Karpas-422 (cell line): ENCODE data around the gene CENATAC. TPM values are rescaled to one million over a fixed set of nuclear protein-coding genes. Genes with fewer than 3 reads are reported as not detected.
"Not testable (repeated sequence)": the region's sequence is repeated elsewhere in the genome, so short reads cannot be mapped to it uniquely, and the experiment has no call there.

Experiments
- DNase-seq: peaks from one replicate; pipeline ENCODE4 v3.0.0-alpha.2; 2015
- H2AFZ ChIP-seq: fragments of 200-600 bp; sonication (generic); 2 replicates; pipeline ENCODE4 v1.6.1; 2014; ENCODE audit warnings: antibody characterized with exemption, low read length, mixed read lengths
- H3K27ac ChIP-seq: fragments of 200-600 bp; sonication (generic); 2 replicates; pipeline ENCODE4 v1.5.1; 2014; ENCODE audit warnings: mild to moderate bottlenecking, low read length, moderate library complexity
- H3K27me3 ChIP-seq: fragments of 200-600 bp; sonication (generic); 2 replicates; pipeline ENCODE4 v1.6.1; 2014; ENCODE audit warnings: low read length, mixed read lengths
- H3K36me3 ChIP-seq: fragments of 200-600 bp; sonication (generic); 2 replicates; pipeline ENCODE4 v1.6.1; 2014; ENCODE audit warnings: low read length, mixed read lengths; ENCODE audit not compliant: insufficient read depth
- H3K4me1 ChIP-seq: fragments of 200-600 bp; sonication (generic); 2 replicates; pipeline ENCODE4 v1.6.1; 2014; ENCODE audit warnings: mild to moderate bottlenecking, low read length, mixed read lengths
- H3K4me2 ChIP-seq: fragments of 200-600 bp; sonication (generic); 2 replicates; pipeline ENCODE4 v1.6.1; 2014; ENCODE audit warnings: low read length, low read depth, mild to moderate bottlenecking; ENCODE audit not compliant: poor library complexity, severe bottlenecking
- H3K4me3 ChIP-seq: fragments of 200-600 bp; sonication (generic); 2 replicates; pipeline ENCODE4 v1.5.1; 2014; ENCODE audit warnings: mild to moderate bottlenecking, antibody characterized with exemption, low read length, mixed read lengths
- H3K79me2 ChIP-seq: fragments of 200-600 bp; sonication (generic); 2 replicates; pipeline ENCODE4 v1.6.1; 2014; ENCODE audit warnings: mild to moderate bottlenecking, low read length, mixed read lengths
- H3K9ac ChIP-seq: fragments of 200-600 bp; sonication (generic); 2 replicates; pipeline ENCODE4 v1.6.0; 2014; ENCODE audit warnings: low read length
- H3K9me2 ChIP-seq: fragments of 200-600 bp; sonication (generic), shearing (Covaris generic); replicated peaks from 2 replicates; pipeline ENCODE4 v1.6.0; 2014; ENCODE audit warnings: mild to moderate bottlenecking, low read length, moderate library complexity; ENCODE audit not compliant: insufficient read depth
- H3K9me3 ChIP-seq: fragments of 300-700, 200-600 bp; sonication (generic); 2 replicates; pipeline ENCODE4 v1.6.1; 2014; ENCODE audit warnings: low read length, mixed read lengths
- H4K20me1 ChIP-seq: fragments of 200-600 bp; sonication (generic); 2 replicates; pipeline ENCODE4 v1.6.1; 2014; ENCODE audit warnings: mild to moderate bottlenecking, antibody characterized with exemption, low read length, low read depth; ENCODE audit not compliant: insufficient read depth
- total RNA-seq: library from RNA; depleted of rRNA; stranded (reverse); fragments of >200 nt; shearing (Covaris generic); gene quantifications from 2 replicates; pipeline ENCODE4 v1.2.3, GENCODE V29; 2014; ENCODE audit warnings: low replicate concordance

CENATAC gene
- total RNA-seq, 1 experiment from 2014 or later: 14.2 TPM

GRCh38 chr11:118984337-118984736 is 13.6 kb upstream of the CENATAC start:
- not testable (repeated sequence) for H3K27ac ChIP-seq, H2AFZ ChIP-seq, H3K9me3 ChIP-seq

GRCh38 chr11:118984825-118985224 is 13.1 kb upstream of the CENATAC start:
- H3K9me3 ChIP-seq: no peaks in the 10 kb centered on the region
- H3K27ac ChIP-seq: no peak overlapping the region
- H3K4me3 ChIP-seq: no peak overlapping the region
- H3K4me2 ChIP-seq: no peak overlapping the region
- DNase-seq: no peak
- H3K9ac ChIP-seq: no peak overlapping the region
- H2AFZ ChIP-seq: no peak overlapping the region
- H3K27me3 ChIP-seq: no peaks in the 10 kb centered on the region
- H3K36me3 ChIP-seq: no peaks in the 10 kb centered on the region
- H3K4me1 ChIP-seq: no peaks in the 10 kb centered on the region
- no peaks in the 10 kb centered on the region for H4K20me1 ChIP-seq
- no peaks in the 10 kb centered on the region for H3K79me2 ChIP-seq
- no peaks in the 10 kb centered on the region for H3K9me2 ChIP-seq

More at GRCh38 chr11:118984337-118984736, 13.6 kb upstream of the CENATAC start:
- not testable (repeated sequence) for H3K79me2 ChIP-seq, H3K9me2 ChIP-seq, H4K20me1 ChIP-seq, H3K9ac ChIP-seq, H3K4me1 ChIP-seq, H3K27me3 ChIP-seq, H3K36me3 ChIP-seq, H3K4me3 ChIP-seq, DNase-seq, H3K4me2 ChIP-seq

- Histone ChIP-seq H3K9me2 (no peaks in the 10 kb centered on the region), H3K4me3 (no peak overlapping the region), H3K79me2 (no peaks in the 10 kb centered on the region), H2AFZ (no peak overlapping the region), H3K27ac (no peak overlapping the region), H3K36me3 (no peaks in the 10 kb centered on the region), H3K9ac (no peak overlapping the region), H4K20me1 (no peaks in the 10 kb centered on the region), H3K4me1 (no peaks in the 10 kb centered on the region), H3K27me3 (no peaks in the 10 kb centered on the region), H3K4me2 (no peak overlapping the region), H3K9me3 (no peaks in the 10 kb centered on the region)
- DNase-seq: no peak
These were observed 9.7 kb upstream of the CENATAC start for GRCh38 chr11:118988280-118988679.

- not testable (repeated sequence) for H3K9me2 ChIP-seq, H2AFZ ChIP-seq, H3K9me3 ChIP-seq, H3K27ac ChIP-seq, H3K4me1 ChIP-seq, H3K79me2 ChIP-seq, H3K36me3 ChIP-seq, DNase-seq, H4K20me1 ChIP-seq, H3K4me2 ChIP-seq, H3K27me3 ChIP-seq, H3K9ac ChIP-seq, H3K4me3 ChIP-seq
These were observed 6.4 kb upstream of the CENATAC start for GRCh38 chr11:118991486-118992038.

GRCh38 chr11:118996926-118997626 is 862 bp upstream of the CENATAC start:
- Histone ChIP-seq H3K9me2 (no peaks in the 10 kb centered on the region), H3K27ac (peak overlapping the region; percentile 26; the same call in 1 of the 2 replicates), H3K79me2 (peaks cover 33% of the 10 kb centered on the region), H2AFZ (peak overlapping the region; percentile 63), H3K4me2 (peak overlapping the region; percentile 80), H3K36me3 (no peaks in the 10 kb centered on the region), H3K27me3 (no peaks in the 10 kb centered on the region), H3K9ac (peak overlapping the region; percentile 80), H4K20me1 (no peaks in the 10 kb centered on the region), H3K4me1 (peaks cover 11% of the 10 kb centered on the region), H3K9me3 (no peaks in the 10 kb centered on the region), H3K4me3 (peak overlapping the region; percentile 83)
- DNase-seq: peak; percentile 56

- peaks cover 33% of the 10 kb centered on the region for H3K79me2 ChIP-seq
- no peaks in the 10 kb centered on the region for H3K27me3 ChIP-seq
These were observed 415 bp downstream of the CENATAC start for GRCh38 chr11:118998388-118998717.

GRCh38 chr11:118998822-118999221 is 884 bp downstream of the CENATAC start:
- Histone ChIP-seq H3K36me3 (no peaks in the 10 kb centered on the region), H3K4me1 (peaks cover 11% of the 10 kb centered on the region), H3K4me3 (peak overlapping the region; percentile 83), H3K9me2 (no peaks in the 10 kb centered on the region), H2AFZ (no peak overlapping the region), H3K27ac (no peak overlapping the region), H3K9me3 (no peaks in the 10 kb centered on the region), H3K27me3 (no peaks in the 10 kb centered on the region), H3K79me2 (peaks cover 33% of the 10 kb centered on the region), H4K20me1 (no peaks in the 10 kb centered on the region), H3K4me2 (peak overlapping the region; percentile 80), H3K9ac (peak overlapping the region; percentile 80)
- DNase-seq: no peak

More at GRCh38 chr11:118998388-118998717, 415 bp downstream of the CENATAC start:
- Histone ChIP-seq H3K9ac (peak overlapping the region; percentile 80), H3K9me3 (no peaks in the 10 kb centered on the region), H3K4me2 (peak overlapping the region; percentile 80), H3K4me3 (peak overlapping the region; percentile 83), H4K20me1 (no peaks in the 10 kb centered on the region), H3K4me1 (peaks cover 11% of the 10 kb centered on the region), H3K36me3 (no peaks in the 10 kb centered on the region), H3K9me2 (no peaks in the 10 kb centered on the region), H3K27ac (no peak overlapping the region), H2AFZ (no peak overlapping the region)
- peak; percentile 43 for DNase-seq

- peaks cover 11% of the 10 kb centered on the region for H3K4me1 ChIP-seq
- H2AFZ ChIP-seq: no peak overlapping the region
- H3K9me2 ChIP-seq: no peaks in the 10 kb centered on the region
- H4K20me1 ChIP-seq: no peaks in the 10 kb centered on the region
- no peak for DNase-seq
- H3K27ac ChIP-seq: no peak overlapping the region
- no peaks in the 10 kb centered on the region for H3K27me3 ChIP-seq
- no peak overlapping the region for H3K4me2 ChIP-seq
- H3K36me3 ChIP-seq: no peaks in the 10 kb centered on the region
- no peaks in the 10 kb centered on the region for H3K9me3 ChIP-seq
- H3K4me3 ChIP-seq: no peak overlapping the region
- no peak overlapping the region for H3K9ac ChIP-seq
- H3K79me2 ChIP-seq: peaks cover 33% of the 10 kb centered on the region
These were observed 3.0 kb downstream of the CENATAC start for GRCh38 chr11:119000906-119001305.
